Measurements from ENCODE around the gene NANS. TPM values are rescaled to one million over a fixed set of nuclear protein-coding genes. Genes with fewer than 3 reads are reported as not detected.
A peak's percentile ranks its signal among the peaks of the same experiment; 100 is the strongest.
"Not testable (repeated sequence)": the region's sequence is repeated elsewhere in the genome, so short reads cannot be mapped to it uniquely, and the experiment has no call there.

NANS gene
- polyA plus RNA-seq, 3 donors, result 41.3 to 109 (median 95.9) TPM

- 100% methylated on average over 4 of the region's 5 CpGs for WGBS (ENCODE audit: insufficient coverage)
- H3K4me3 ChIP-seq (replicated peaks in 1 of 3; ENCODE audit: low read depth in 2 of 3, low read length in 3 of 3), result no peak overlapping the region
- H2AFZ ChIP-seq (ENCODE audit: insufficient read depth, low read depth, low read length, poor library complexity, severe bottlenecking), result no peak overlapping the region
- no peak overlapping the region for H3K4me2 ChIP-seq (replicated peaks; ENCODE audit: extremely low read depth, low read length, poor library complexity, severe bottlenecking)
- no peak for DNase-seq
- no peaks in the 10 kb centered on the region for H3K9me3 ChIP-seq (replicated peaks in 1 of 2; ENCODE audit: control insufficient read depth in 1 of 2, insufficient read depth in 1 of 2, low read length in 2 of 2)
- intact Hi-C loops (cut with micrococcal nuclease), result no loop called here
- H4K20me1 ChIP-seq (ENCODE audit: insufficient read depth, low read length), result no peaks in the 10 kb centered on the region
- no peak overlapping the region for H3K4me3 Mint-ChIP-seq
- peaks cover 60 to 91% of the 10 kb centered on the region in 2 donors for H3K36me3 ChIP-seq (replicated peaks in 1 of 2; ENCODE audit: control insufficient read depth in 1 of 2, insufficient read depth in 2 of 2, low read length in 2 of 2)
- no peaks in the 10 kb centered on the region for H3K79me2 ChIP-seq (ENCODE audit: insufficient read depth, low read length)
- H3K27ac ChIP-seq (ENCODE audit: low read depth in 1 of 2, low read length in 2 of 2), result no peak overlapping the region
- H3K27me3 ChIP-seq (ENCODE audit: control insufficient read depth in 2 of 2, insufficient read depth in 2 of 2, low read length in 2 of 2), result no peaks in the 10 kb centered on the region
- no peak overlapping the region for H3K9ac ChIP-seq (ENCODE audit: insufficient read depth, low read length, poor library complexity, severe bottlenecking)
- H3K27ac Mint-ChIP-seq, result peak overlapping the region in 1 of 7 donors; percentile 50
- peaks cover 0 to 1% (median 0%) of the 10 kb centered on the region in 7 donors for H3K9me3 Mint-ChIP-seq
- no peaks in the 10 kb centered on the region for H3K4me1 ChIP-seq (ENCODE audit: control insufficient read depth in 1 of 2, insufficient read depth in 2 of 2, low read length in 2 of 2)
- H3K4me1 Mint-ChIP-seq, result no peaks in the 10 kb centered on the region
- no peaks in the 10 kb centered on the region for H3K27me3 Mint-ChIP-seq (ENCODE audit: low read depth in 3 of 3)
- no peak for TF ChIP-seq CTCF (IDR thresholded peaks at IDR 0.05)
- peaks cover 68 to 75% of the 10 kb centered on the region in 2 donors for H3K36me3 Mint-ChIP-seq
Measured at GRCh38 chr9:98018347-98018746, 38.2 kb upstream of the NANS start.

- no peak overlapping the region for H3K9ac ChIP-seq (ENCODE audit: insufficient read depth, low read length, poor library complexity, severe bottlenecking)
- H2AFZ ChIP-seq (ENCODE audit: insufficient read depth, low read depth, low read length, poor library complexity, severe bottlenecking), result no peak overlapping the region
- WGBS (ENCODE audit: insufficient coverage), result no CpG with 5 or more reads among the region's 4 CpGs
- H3K4me3 Mint-ChIP-seq, result no peak overlapping the region
- DNase-seq, result no peak
- H3K4me1 ChIP-seq (ENCODE audit: control insufficient read depth in 1 of 2, insufficient read depth in 2 of 2, low read length in 2 of 2), result peaks cover 0 to 5% of the 10 kb centered on the region in 2 donors
- H3K27me3 Mint-ChIP-seq (ENCODE audit: low read depth in 3 of 3), result no peaks in the 10 kb centered on the region
- H3K4me2 ChIP-seq (replicated peaks; ENCODE audit: extremely low read depth, low read length, poor library complexity, severe bottlenecking), result no peak overlapping the region
- H3K27me3 ChIP-seq (ENCODE audit: control insufficient read depth in 2 of 2, insufficient read depth in 2 of 2, low read length in 2 of 2), result no peaks in the 10 kb centered on the region
- H3K4me3 ChIP-seq (replicated peaks in 1 of 3; ENCODE audit: low read depth in 2 of 3, low read length in 3 of 3), result no peak overlapping the region
- no peak overlapping the region for H3K27ac ChIP-seq (ENCODE audit: low read depth in 1 of 2, low read length in 2 of 2)
- intact Hi-C loops (cut with micrococcal nuclease), result no loop called here
- H4K20me1 ChIP-seq (ENCODE audit: insufficient read depth, low read length), result no peaks in the 10 kb centered on the region
- peak overlapping the region in 3 of 7 donors; percentile 3 to 72 (median 54) for H3K27ac Mint-ChIP-seq
- peaks cover 62 to 68% of the 10 kb centered on the region in 2 donors for H3K36me3 Mint-ChIP-seq
- H3K4me1 Mint-ChIP-seq, result peaks cover 7% of the 10 kb centered on the region
- no peaks in the 10 kb centered on the region for H3K79me2 ChIP-seq (ENCODE audit: insufficient read depth, low read length)
- TF ChIP-seq CTCF (IDR thresholded peaks at IDR 0.05), result no peak
- no peaks in the 10 kb centered on the region for H3K9me3 Mint-ChIP-seq
- H3K9me3 ChIP-seq (replicated peaks in 1 of 2; ENCODE audit: control insufficient read depth in 1 of 2, insufficient read depth in 1 of 2, low read length in 2 of 2), result no peaks in the 10 kb centered on the region
- peaks cover 52 to 83% of the 10 kb centered on the region in 2 donors for H3K36me3 ChIP-seq (replicated peaks in 1 of 2; ENCODE audit: control insufficient read depth in 1 of 2, insufficient read depth in 2 of 2, low read length in 2 of 2)
Measured at GRCh38 chr9:98019098-98019497, 37.4 kb upstream of the NANS start.

- H3K9ac ChIP-seq (ENCODE audit: insufficient read depth, low read length, poor library complexity, severe bottlenecking); H4K20me1 ChIP-seq (ENCODE audit: insufficient read depth, low read length); H3K4me2 ChIP-seq (replicated peaks; ENCODE audit: extremely low read depth, low read length, poor library complexity, severe bottlenecking); H3K27me3 Mint-ChIP-seq (ENCODE audit: low read depth in 3 of 3); H2AFZ ChIP-seq (ENCODE audit: insufficient read depth, low read depth, low read length, poor library complexity, severe bottlenecking); H3K9me3 ChIP-seq (replicated peaks in 1 of 2; ENCODE audit: control insufficient read depth in 1 of 2, insufficient read depth in 1 of 2, low read length in 2 of 2); H3K27me3 ChIP-seq (ENCODE audit: control insufficient read depth in 2 of 2, insufficient read depth in 2 of 2, low read length in 2 of 2); H3K4me3 Mint-ChIP-seq; H3K79me2 ChIP-seq (ENCODE audit: insufficient read depth, low read length); H3K4me1 ChIP-seq (ENCODE audit: control insufficient read depth in 1 of 2, insufficient read depth in 2 of 2, low read length in 2 of 2); H3K4me3 ChIP-seq (replicated peaks in 1 of 3; ENCODE audit: low read depth in 2 of 3, low read length in 3 of 3); H3K9me3 Mint-ChIP-seq; DNase-seq; H3K27ac ChIP-seq (ENCODE audit: low read depth in 1 of 2, low read length in 2 of 2): not testable (repeated sequence)
- Mint-ChIP-seq H3K4me1 (peaks cover 11% of the 10 kb centered on the region), H3K36me3 (peaks cover 56 to 60% of the 10 kb centered on the region in 2 donors), H3K27ac (peak overlapping the region in 3 of 7 donors; percentile 3 to 11 (median 3))
- WGBS (ENCODE audit: insufficient coverage), result 100% methylated on average over 3 of the region's 5 CpGs
- intact Hi-C loops (cut with micrococcal nuclease), result loop anchor here in 1 of 2 donors (2.0 kb wide), 1 partner anchor 55 kb away; no protein-coding TSS in a partner anchor
- H3K36me3 ChIP-seq (replicated peaks in 1 of 2; ENCODE audit: control insufficient read depth in 1 of 2, insufficient read depth in 2 of 2, low read length in 2 of 2), result peaks cover 44 to 75% of the 10 kb centered on the region in 2 donors
Measured at GRCh38 chr9:98019869-98020268, 36.7 kb upstream of the NANS start.

Data from CD14-positive monocyte (primary cell).